CD4-positive, alpha-beta T cell treated with Interleukin-17A for 1 hour (primary cell): ENCODE data around the gene HMCN1.
"Not testable (repeated sequence)": the region's sequence is repeated elsewhere in the genome, so short reads cannot be mapped to it uniquely, and the experiment has no call there.

Experiments used
- DNase-seq: peaks from one replicate; pipeline ENCODE4 v3.0.0-alpha.2; 2020

The HMCN1 gene

DNA sequence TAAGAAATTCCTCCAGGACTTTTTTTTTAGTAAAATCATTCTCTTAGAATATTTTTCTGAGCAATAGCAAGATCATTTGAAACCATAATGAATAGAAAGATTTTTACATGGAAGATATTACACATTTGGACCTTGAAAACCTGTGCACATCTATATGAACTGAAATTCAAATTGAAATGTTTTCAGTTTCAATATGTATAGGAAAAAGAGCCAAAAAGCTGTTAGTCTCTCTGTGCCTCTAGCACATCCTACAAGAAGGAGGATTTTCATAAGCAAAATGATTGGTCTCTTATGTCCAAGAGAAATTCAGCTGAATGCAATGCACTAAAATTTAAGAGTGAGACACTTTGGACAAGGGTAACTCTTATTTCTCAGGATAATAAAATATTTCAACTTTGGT, 8.2 kb downstream of the HMCN1 start:
- DNase-seq = no peak

DNA sequence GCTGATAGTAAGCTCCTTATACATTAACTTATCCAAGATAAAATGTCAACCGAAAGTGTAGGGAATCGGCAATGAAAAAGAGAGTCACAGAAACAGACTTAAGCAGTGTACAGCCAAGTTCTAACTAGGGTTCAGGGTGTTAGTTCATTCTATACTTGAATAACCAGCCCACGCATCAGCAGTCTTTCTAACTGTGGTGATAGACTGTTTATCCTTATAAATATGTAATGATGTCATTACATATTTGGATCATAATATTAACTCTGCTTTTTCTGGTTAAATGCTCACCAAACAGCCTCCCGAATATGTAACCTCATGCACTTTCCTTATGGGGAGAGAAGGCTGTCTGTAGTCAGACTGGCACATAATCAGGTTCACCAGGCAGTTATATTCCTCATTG, 11.0 kb downstream of the HMCN1 start:
- no peak for DNase-seq

DNA sequence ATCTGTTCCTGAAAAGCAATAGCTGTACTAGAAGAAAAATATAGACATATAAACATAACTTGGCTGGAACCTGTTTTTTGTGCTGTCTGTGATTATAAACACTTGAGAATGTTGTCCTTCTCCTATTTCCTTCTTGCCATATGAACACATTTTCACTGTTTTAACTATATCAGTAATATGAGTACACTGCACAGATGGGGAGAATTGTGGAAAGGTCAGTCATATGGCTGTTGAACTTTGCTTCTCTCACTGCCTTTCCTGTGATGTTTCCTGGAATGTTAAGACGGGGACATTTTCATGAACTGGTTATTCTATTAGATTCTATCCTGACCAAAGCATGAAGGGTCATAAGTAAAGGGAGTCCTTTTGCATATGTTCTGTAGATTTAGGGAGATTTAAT, 24.9 kb downstream of the HMCN1 start:
- no peak for DNase-seq

DNA sequence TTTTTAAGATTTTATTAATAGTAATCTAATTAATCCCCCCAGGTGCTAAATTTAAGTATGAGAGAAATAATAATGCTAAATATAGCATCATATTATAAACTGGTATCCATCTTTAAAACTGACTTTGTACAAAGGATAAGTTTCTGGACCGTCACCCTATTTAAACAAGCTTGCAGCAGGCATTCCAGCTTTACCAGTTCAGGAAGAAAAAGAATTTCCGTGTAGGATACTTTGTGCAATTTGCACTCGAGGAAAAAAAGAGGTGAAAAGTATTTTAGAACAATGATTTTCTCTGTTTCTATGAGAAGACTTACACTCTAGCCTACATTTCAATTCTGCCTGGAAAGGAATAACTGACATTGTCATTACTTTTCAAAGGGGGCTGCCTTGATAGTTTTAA, 27.6 kb downstream of the HMCN1 start:
- no peak for DNase-seq

DNA sequence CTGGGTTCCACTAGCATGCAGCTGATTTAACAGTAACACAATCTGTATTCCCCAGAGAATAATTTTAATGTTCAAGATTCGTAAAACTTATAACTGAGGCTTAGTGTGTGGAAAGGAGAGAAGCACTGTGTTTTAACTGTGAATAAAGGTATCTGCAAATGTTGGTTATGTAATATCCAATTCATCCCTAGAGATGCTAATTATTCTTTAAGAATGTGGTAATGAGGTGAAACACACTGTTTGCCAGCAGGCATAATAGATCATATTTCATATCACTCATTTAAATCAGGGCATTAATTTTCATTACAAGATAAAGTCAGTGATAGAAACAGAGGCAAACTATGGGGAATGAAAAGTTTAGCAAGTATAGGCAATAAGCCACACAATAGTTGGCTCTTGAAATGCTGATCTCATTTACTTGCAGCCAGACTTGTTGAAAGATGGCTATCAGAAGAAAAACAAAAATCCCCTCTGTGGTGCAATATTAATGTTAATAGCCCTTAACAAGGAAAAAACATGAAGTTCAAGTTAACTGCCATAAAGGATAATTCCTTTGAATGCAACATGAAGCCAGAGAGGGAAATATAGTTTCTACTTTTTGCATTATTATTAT, 33.4 kb downstream of the HMCN1 start:
- DNase-seq = no peak

DNA sequence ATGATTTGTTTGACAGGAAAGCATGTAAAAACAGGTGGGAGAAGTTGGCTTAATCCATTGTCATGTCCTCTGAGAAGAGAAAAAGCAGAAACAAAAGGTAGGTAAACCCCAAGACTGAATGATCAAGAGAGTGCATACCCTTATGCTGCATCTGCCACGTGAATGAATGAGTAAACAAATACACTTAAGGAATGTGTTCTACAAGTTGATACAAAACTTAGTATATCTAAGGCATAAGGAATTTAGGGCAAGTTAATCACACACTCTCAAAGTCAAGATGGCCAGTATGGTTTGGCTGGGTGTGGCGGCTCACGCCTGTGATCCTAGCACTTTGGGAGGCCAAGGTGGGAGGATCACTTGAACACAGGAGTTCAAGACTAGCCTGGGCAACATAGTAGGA, 34.2 kb downstream of the HMCN1 start:
- no peak for DNase-seq

DNA sequence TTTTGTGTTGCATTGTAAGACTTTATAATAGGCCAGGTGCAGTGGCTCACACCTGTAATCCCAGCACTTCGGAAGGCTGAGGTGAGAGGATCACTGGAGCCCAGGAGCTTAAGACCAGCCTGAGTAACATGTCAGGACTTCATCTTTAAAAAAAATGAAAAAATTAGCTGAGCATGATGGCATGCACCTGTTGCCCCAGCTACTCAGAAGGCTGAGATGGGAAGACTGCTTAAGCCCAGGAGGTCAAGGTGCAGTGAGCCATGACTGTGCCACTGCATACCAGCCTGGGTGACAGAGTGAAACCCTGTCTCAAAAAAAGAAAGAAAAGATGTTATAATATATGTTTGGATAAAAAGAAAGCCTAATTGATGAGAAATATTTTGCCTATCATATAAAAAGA, 34.9 kb downstream of the HMCN1 start:
- DNase-seq = no peak

DNA sequence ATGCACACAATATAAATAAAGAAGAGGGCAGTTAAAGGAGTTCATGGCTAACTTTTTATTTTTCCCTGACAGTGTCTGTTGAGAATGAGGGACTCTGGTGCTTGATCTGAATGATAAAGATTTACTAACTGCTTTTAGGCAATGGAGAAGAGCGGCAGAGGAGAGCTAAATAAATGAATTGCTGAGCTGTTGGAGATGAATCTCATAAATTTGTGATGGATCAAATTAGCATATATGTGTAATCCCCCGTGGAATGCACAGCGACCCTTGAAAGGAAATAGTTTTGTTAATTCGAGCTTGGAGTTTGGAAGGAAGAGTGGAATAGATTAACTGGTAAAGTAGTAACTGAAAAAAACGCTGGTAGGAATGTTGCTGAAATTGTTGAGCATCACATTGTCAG, 40.2 kb downstream of the HMCN1 start:
- DNase-seq = no peak

DNA sequence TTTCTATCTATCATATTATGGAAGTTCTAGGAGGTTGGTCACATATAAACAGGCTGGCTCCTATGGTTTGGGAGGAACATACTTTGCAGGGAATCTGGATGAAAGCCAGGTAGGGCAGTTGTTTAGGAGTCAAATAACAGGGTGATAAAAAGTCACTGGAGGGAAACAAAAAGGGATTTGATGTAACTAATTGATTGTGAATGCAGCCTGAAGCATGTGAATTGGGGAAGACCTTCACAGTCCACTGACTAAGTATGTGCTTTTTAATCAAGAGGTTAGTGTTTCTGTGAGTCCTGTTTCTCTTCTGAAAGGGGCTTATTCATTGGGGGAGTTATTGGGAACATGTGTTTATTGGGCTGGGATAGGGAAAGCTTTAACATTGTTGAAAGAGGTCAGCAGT, 41.3 kb downstream of the HMCN1 start:
- no peak for DNase-seq

DNA sequence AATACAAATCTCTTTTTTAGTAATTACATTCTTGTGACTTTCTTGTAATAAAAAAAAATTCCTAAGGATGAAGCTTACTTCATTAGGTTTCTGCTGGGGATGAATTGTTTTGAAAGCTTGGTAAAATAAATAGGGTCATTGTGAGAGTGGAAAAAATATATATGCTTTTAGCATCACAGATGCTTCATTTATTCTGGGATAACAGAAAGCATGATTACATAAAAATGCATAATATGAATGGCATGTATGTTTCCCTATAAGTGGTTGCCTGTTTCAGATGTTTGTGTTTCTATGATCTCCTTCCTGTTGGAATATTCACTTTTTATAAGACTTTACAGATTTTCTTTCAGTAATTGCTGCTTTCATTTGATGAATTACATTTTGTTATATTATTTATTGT, 42.3 kb downstream of the HMCN1 start:
- no peak for DNase-seq

DNA sequence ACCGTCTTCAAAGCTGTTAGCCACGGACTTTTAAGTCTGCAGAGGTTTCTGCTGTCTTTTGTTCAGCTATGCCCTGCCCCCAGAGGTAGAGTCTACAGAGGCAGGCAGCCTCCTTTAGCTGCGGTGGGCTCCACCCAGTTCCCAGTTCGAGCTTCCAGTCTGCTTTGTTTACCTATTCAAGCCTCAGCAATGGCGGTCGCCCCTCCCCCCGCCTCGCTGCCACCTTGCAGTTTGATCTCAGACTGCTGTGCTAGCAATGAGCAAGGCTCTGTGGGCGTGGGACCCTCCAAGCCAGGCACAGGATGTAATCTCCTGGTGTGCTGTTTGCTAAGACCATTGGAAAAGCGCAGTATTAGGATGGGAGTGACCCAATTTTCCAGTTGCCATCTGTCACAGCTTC, 49.7 kb downstream of the HMCN1 start:
- not testable (repeated sequence) for DNase-seq

DNA sequence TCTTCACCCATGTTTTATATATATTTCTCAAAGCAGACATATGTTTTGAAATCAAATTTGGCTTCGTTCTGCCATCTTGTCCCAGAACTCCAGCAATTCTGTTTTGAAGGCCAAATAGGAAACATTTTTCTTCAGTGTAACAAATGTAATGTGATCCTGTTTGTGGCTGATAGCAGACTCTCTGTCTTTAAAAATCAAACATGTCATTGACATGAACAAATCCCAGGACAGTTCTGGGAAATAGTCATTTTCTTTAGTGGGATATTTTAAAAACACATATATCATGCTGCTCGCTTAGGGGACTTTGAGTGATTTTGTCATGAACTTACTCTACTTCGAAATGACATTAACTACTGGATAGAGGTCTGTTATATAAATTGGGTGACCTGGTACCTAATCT, 51.4 kb downstream of the HMCN1 start:
- DNase-seq = no peak

DNA sequence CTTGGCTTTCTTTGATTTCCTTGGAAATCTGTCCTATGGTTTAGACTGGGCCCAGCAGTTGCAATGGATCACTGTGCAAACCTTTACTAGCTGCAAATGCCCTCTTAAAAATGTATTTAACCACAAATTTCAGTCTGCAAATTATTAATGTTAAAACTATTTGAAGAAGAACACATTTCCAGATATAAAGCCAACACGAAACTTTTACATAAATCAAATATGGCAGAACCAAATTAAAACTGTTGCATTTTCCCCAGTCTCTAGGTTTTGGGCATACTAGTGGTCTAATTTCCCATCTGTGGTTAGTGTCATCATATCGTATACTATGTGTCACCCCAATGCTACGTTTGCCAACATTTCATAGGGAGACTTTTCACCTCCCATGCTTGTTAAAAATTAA, 52.3 kb downstream of the HMCN1 start:
- no peak for DNase-seq

DNA sequence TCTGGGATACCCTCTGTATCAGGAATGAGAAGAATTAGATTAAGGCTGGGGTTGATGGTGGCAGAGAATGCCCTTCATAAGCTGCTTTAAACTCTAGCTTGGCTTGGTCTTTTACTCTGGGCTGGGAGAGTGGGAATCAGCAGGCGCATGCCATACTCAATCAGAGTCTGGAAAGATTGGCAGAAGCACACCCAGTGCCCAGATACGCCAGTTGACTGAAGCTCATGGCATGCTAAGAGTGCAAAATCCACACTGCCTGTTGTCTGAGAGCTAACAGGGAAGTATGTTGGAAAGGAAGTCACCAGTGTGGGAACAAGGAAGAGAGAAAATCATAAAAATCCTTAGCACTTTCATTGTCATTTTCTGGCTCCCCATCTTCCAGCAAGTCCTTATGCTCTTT, 53.0 kb downstream of the HMCN1 start:
- no peak for DNase-seq

DNA sequence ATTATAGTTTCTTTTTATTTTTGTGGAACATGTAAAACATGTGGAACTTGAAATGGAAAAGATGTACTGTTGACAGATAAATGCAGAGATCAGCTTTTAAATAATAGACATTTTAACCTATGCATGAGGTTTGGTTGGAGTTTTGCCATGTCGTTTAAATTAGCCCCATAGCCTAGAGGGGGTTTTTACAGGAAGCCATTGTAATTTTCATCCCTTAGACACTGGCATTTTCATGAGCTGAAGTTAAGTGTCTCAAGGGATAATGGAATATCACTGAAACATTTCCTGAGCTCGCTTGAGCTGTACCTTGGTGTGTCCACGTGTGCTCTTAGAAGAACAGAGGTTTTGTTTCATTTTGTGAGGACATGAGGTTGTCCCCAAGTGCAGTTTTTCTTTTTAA, 54.2 kb downstream of the HMCN1 start:
- DNase-seq = no peak

DNA sequence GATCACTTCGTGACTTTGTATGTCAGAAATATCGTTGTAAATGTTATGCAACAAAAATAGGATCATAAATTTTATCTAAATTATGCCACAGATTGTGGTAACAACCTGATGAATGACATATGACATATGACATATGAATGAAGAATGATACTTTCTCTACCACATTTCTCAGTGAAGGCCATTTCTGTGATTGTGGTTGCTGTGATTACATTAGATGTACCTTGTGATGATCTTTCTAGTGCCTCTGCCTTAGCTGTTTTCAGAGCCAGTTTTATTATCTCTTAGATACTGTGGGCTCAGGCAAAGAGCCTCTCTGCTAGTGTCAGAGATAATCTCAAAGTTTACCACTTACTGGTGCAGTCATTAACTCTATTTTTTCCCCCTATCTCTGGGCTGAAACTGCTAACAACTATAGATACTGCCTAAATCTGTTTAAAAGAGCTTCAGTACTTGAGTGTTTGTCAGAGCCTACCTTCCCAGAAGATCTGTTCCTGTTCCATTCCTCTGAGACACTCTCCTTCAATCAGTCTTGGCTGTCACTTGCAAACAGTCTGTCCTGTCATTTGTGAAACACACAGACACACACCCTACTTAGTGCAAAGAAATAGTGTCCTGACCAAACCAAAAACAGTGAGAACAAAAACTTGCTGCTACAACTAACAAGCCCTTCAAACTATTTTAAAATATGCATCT, 55.5 kb downstream of the HMCN1 start:
- DNase-seq = no peak

DNA sequence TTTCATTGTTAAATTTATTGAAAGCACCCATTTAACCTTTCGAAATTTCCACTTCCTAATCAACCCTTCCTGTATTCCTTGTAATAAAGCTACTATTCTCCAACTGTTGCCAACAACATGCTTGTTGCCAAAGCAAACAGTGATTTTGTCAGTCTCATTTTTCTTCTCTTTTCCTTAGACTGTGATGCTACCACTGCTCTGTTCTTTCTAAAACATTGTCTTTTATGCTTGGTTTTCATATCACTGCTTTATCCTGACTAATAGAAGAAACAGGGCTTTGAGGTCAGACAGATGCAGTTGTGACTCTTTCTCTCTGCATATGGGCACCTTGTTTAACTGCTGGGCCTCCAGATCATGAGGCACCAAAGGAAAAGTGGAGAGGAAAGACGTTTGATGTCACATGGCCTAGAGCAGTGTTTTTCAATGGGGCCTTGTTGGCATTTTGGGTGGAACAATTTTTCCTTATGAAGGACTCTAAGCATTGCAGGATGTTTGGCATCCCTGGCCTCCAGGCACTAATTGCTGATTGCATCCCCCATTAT, 56.1 kb downstream of the HMCN1 start:
- DNase-seq = no peak

DNA sequence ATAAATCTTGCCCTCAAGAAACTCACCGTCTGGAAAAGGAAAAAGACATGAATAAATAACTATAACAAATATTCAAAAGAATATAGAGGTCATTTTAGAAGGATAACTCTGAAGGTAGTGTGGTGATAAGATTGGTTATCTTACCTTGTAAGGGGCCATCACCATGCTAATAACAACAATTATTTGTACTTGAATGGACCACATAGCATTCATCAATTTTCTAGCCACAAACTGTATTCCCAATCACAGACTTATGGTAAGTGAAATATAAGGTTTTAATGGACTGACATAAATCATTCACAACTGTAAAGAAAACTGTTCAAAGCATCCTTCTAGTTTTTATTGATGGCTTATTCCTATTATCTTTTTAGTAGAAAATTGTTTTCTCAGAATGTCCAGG, 57.8 kb downstream of the HMCN1 start:
- no peak for DNase-seq

DNA sequence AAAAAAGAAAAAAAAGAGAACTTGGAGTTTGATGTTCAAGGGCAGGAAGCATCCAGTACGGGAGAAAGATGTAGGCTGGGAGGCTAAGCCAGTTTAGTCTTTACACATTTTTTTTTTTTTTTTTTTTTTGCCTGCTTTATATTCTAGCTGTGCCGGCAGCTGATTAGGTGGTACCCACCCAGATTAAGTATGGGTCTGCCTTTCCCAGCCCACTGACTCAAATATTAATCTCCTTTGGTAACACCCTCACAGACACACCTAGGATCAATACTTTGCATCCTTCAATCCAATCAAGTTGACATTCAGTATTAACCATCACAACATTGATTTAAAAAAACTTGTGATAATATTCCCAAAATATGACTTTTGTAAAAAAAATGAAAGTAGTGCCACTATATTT, 60.3 kb downstream of the HMCN1 start:
- not testable (repeated sequence) for DNase-seq

DNA sequence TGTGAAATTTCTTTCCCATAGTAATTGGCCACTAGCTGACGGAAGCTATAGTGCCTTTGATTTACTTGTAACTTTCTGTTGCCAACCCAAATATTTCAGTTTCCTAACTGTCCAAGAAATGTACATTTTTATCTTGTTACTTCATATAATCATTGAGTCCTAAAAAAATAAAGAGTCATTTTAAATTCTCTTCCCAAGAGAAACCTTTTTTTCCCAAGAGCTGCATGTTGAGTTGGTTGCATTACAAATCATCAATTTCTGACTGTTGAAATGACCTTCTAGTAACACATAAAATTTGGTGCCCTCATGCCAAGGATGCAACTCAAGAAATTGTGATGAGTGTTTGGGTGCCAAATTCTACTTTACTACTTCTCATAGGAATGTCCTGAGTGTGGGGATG, 61.0 kb downstream of the HMCN1 start:
- DNase-seq = no peak

DNA sequence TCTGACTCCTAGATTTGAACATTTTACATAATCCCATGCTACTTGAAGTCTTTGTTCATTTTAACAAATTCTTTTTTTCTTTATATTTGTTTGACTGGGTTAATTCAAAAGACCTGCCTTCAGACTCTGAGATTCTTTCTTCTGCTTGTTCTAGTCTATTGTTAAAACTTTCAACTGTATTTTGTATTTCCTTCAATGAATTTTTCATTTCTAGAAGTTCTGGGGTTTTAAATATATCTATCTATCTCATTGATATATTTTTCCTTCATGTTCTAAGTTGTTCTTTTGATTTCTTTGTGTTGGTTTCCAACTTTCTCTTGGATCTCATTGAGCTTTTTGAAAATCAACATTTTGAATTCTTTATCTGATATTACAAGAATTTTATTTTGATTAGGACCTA, 64.3 kb downstream of the HMCN1 start:
- no peak for DNase-seq

DNA sequence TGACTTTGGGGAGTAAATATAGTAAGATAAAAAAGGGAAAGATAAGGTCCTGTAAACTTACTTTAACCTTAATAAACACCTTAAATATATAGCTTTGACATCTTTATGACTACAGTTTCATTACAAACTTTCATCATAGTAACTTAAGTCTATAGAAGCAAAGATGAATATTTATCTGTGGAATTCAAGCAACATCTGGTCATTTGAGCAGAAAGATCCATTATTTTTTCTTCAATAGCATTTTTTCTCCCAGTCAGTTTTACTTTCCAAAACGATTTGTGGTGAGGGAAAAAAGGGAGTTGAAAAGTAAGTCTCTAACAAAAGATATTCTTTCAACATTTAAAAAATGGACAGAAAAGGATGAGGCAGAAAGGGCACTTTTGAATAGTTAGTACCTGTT, 69.0 kb downstream of the HMCN1 start:
- no peak for DNase-seq

DNA sequence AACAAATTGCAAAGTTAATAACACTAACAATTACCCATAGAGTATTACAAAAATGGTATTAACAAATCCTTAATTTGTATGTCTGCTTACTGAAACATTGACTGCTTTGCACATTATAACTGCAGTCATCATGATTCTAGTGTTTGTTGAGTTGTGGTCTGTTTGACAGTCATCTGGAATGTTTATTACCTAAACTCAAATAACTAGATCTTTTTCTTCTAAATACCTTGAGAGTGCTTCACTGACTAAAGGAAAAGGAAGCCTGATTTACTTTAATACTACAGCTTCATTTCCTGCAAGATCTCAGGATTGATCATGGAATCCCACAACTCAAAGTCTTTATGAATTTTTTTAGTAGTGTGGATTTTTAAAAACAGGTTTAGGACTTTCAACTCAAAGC, 70.0 kb downstream of the HMCN1 start:
- no peak for DNase-seq

DNA sequence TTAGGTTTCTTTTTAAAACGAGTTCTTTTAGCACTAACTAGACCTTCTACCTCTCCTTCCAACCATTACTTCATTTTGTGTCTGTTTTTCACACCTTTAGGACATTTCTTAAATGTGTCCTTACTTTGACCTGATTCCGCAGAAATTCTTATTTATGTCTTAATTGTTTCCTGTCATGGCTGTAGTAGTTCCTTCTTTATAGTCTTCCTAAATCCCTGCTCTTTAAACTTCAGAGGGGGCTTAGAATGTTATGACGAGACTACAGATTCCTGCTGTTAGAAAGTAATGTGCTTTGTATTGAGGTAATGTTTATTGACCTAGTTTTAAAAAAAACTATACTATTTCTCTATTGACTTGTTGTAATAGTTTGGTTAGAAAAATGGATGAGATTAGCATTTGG, 70.4 kb downstream of the HMCN1 start:
- DNase-seq = no peak

DNA sequence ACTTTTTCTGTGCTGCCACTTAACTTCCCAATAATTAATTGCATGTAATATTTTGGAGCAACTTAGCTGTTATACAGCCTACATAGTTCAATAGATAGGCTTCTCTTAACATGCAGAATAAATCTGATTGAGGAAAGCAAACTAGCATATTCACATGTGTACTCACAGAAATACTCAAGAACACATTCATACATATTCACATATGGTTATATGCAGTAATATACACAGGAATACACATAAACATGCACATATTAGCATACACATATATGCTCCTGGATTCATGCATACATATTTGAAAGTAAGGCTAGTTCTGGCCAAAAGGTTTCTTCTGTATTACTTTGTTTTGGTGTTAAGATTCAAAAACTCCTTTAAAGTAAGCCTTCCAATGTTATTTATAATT, 73.1 kb downstream of the HMCN1 start:
- DNase-seq = no peak
